ENCODE data around the gene ARHGEF1. TPM values are rescaled to one million over a fixed set of nuclear protein-coding genes. Genes with fewer than 3 reads are reported as not detected.
A peak's percentile ranks its signal among the peaks of the same experiment; 100 is the strongest.
"Not testable (repeated sequence)": the region's sequence is repeated elsewhere in the genome, so short reads cannot be mapped to it uniquely, and the experiment has no call there.

Gene ARHGEF1
- polyA plus RNA-seq, 4 donors = 49.7 to 120 (median 86.7) TPM

GRCh38 chr19:41936961-41937360 is 54.0 kb downstream of the ARHGEF1 start:
- WGBS, 3 donors = 67 to 90% (median 79%) methylated on average over 7 to 15 of the region's 15 CpGs

GRCh38 chr19:41937525-41938468 is 54.8 kb downstream of the ARHGEF1 start:
- FAIRE-seq = no peak
- H3K27ac ChIP-seq (ENCODE audit: low read depth in 1 of 3, low read length in 2 of 3) = no peak overlapping the region

More at GRCh38 chr19:41936961-41937360, 54.0 kb downstream of the ARHGEF1 start:
- H3K4me1 ChIP-seq (ENCODE audit: control insufficient read depth in 3 of 3, insufficient read depth in 2 of 3, low read depth in 1 of 3, low read length in 2 of 3) = peaks cover 0 to 4% (median 0%) of the 10 kb centered on the region in 3 donors
- FAIRE-seq = no peak
- H3K4me3 ChIP-seq (ENCODE audit: low read depth in 1 of 3, low read length in 3 of 3) = no peak overlapping the region
- no peaks in the 10 kb centered on the region for H3K36me3 ChIP-seq (ENCODE audit: control insufficient read depth in 3 of 3, insufficient read depth in 2 of 3, low read depth in 1 of 3, low read length in 3 of 3)
- H3K27me3 ChIP-seq (ENCODE audit: control insufficient read depth in 3 of 3, insufficient read depth in 3 of 3, low read length in 3 of 3) = peaks cover 0 to 79% (median 4%) of the 10 kb centered on the region in 3 donors
- H3K9me3 ChIP-seq (ENCODE audit: control insufficient read depth in 2 of 2, insufficient read depth in 1 of 2, low read depth in 1 of 2, low read length in 1 of 2) = no peaks in the 10 kb centered on the region
- H3K27ac ChIP-seq (ENCODE audit: low read depth in 1 of 3, low read length in 2 of 3) = no peak overlapping the region
- no peak for DNase-seq

GRCh38 chr19:41939209-41939608 is 56.2 kb downstream of the ARHGEF1 start:
- not testable (repeated sequence) for H3K4me1 ChIP-seq (ENCODE audit: control insufficient read depth in 3 of 3, insufficient read depth in 2 of 3, low read depth in 1 of 3, low read length in 2 of 3); FAIRE-seq; H3K9me3 ChIP-seq (ENCODE audit: control insufficient read depth in 2 of 2, insufficient read depth in 1 of 2, low read depth in 1 of 2, low read length in 1 of 2); H3K27ac ChIP-seq (ENCODE audit: low read depth in 1 of 3, low read length in 2 of 3); H3K36me3 ChIP-seq (ENCODE audit: control insufficient read depth in 3 of 3, insufficient read depth in 2 of 3, low read depth in 1 of 3, low read length in 3 of 3); DNase-seq; H3K4me3 ChIP-seq (ENCODE audit: low read depth in 1 of 3, low read length in 3 of 3)
- H3K27me3 ChIP-seq (ENCODE audit: control insufficient read depth in 3 of 3, insufficient read depth in 3 of 3, low read length in 3 of 3) = peaks cover 0 to 64% (median 0%) of the 10 kb centered on the region in 3 donors

More at GRCh38 chr19:41937525-41938468, 54.8 kb downstream of the ARHGEF1 start:
- DNase-seq = no peak
- Histone ChIP-seq H3K4me3 (ENCODE audit: low read depth in 1 of 3, low read length in 3 of 3) (no peak overlapping the region), H3K36me3 (ENCODE audit: control insufficient read depth in 3 of 3, insufficient read depth in 2 of 3, low read depth in 1 of 3, low read length in 3 of 3) (no peaks in the 10 kb centered on the region), H3K9me3 (ENCODE audit: control insufficient read depth in 2 of 2, insufficient read depth in 1 of 2, low read depth in 1 of 2, low read length in 1 of 2) (no peaks in the 10 kb centered on the region), H3K4me1 (ENCODE audit: control insufficient read depth in 3 of 3, insufficient read depth in 2 of 3, low read depth in 1 of 3, low read length in 2 of 3) (peaks cover 0 to 4% (median 0%) of the 10 kb centered on the region in 3 donors), H3K27me3 (ENCODE audit: control insufficient read depth in 3 of 3, insufficient read depth in 3 of 3, low read length in 3 of 3) (peaks cover 0 to 74% (median 0%) of the 10 kb centered on the region in 3 donors)
- WGBS, 3 donors = 48 to 60% (median 58%) methylated on average over 22 of the region's 22 CpGs

- 3 to 6% (median 3%) methylated on average over 69 to 83 of the region's 83 CpGs for WGBS, 3 donors
- Histone ChIP-seq H3K9me3 (ENCODE audit: control insufficient read depth in 2 of 2, insufficient read depth in 1 of 2, low read depth in 1 of 2, low read length in 1 of 2) (no peaks in the 10 kb centered on the region), H3K4me3 (ENCODE audit: low read depth in 1 of 3, low read length in 3 of 3) (peak overlapping the region; percentile 39 to 60 (median 58)), H3K36me3 (ENCODE audit: control insufficient read depth in 3 of 3, insufficient read depth in 2 of 3, low read depth in 1 of 3, low read length in 3 of 3) (no peaks in the 10 kb centered on the region), H3K27ac (ENCODE audit: low read depth in 1 of 3, low read length in 2 of 3) (peak overlapping the region in 2 of 3 donors; percentile 27 to 60), H3K4me1 (ENCODE audit: control insufficient read depth in 3 of 3, insufficient read depth in 2 of 3, low read depth in 1 of 3, low read length in 2 of 3) (peaks cover 0 to 4% (median 0%) of the 10 kb centered on the region in 3 donors), H3K27me3 (ENCODE audit: control insufficient read depth in 3 of 3, insufficient read depth in 3 of 3, low read length in 3 of 3) (peaks cover 0 to 55% (median 0%) of the 10 kb centered on the region in 3 donors)
- no peak for FAIRE-seq
- peak in 1 of 2 donors; percentile 42 for DNase-seq
Measured at GRCh38 chr19:41939861-41940730, 57.1 kb downstream of the ARHGEF1 start.

- DNase-seq = no peak
Measured at GRCh38 chr19:41940731-41941409, 57.9 kb downstream of the ARHGEF1 start.

GRCh38 chr19:41941410-41942202 is 58.6 kb downstream of the ARHGEF1 start:
- no peak for FAIRE-seq
- whole genome bisulfite sequencing, 3 donors = 74 to 92% (median 86%) methylated on average over 7 to 9 of the region's 9 CpGs

More at GRCh38 chr19:41940731-41941409, 57.9 kb downstream of the ARHGEF1 start:
- H3K27ac ChIP-seq (ENCODE audit: low read depth in 1 of 3, low read length in 2 of 3) = peak overlapping the region in 1 of 3 donors; percentile 33
- H3K4me1 ChIP-seq (ENCODE audit: control insufficient read depth in 3 of 3, insufficient read depth in 2 of 3, low read depth in 1 of 3, low read length in 2 of 3) = peaks cover 0 to 4% (median 0%) of the 10 kb centered on the region in 3 donors
- no peaks in the 10 kb centered on the region for H3K9me3 ChIP-seq (ENCODE audit: control insufficient read depth in 2 of 2, insufficient read depth in 1 of 2, low read depth in 1 of 2, low read length in 1 of 2)
- 10 to 25% (median 12%) methylated on average over 19 to 53 of the region's 53 CpGs for WGBS, 3 donors
- H3K27me3 ChIP-seq (ENCODE audit: control insufficient read depth in 3 of 3, insufficient read depth in 3 of 3, low read length in 3 of 3) = peaks cover 0 to 48% (median 0%) of the 10 kb centered on the region in 3 donors
- peak overlapping the region; percentile 39 to 60 (median 58) for H3K4me3 ChIP-seq (ENCODE audit: low read depth in 1 of 3, low read length in 3 of 3)
- no peak for FAIRE-seq
- no peaks in the 10 kb centered on the region for H3K36me3 ChIP-seq (ENCODE audit: control insufficient read depth in 3 of 3, insufficient read depth in 2 of 3, low read depth in 1 of 3, low read length in 3 of 3)

GRCh38 chr19:41944336-41944735 is 61.4 kb downstream of the ARHGEF1 start:
- Histone ChIP-seq H3K36me3 (ENCODE audit: control insufficient read depth in 3 of 3, insufficient read depth in 2 of 3, low read depth in 1 of 3, low read length in 3 of 3) (no peaks in the 10 kb centered on the region), H3K27ac (ENCODE audit: low read depth in 1 of 3, low read length in 2 of 3) (peak overlapping the region in 1 of 3 donors; percentile 76), H3K9me3 (ENCODE audit: control insufficient read depth in 2 of 2, insufficient read depth in 1 of 2, low read depth in 1 of 2, low read length in 1 of 2) (no peaks in the 10 kb centered on the region), H3K27me3 (ENCODE audit: control insufficient read depth in 3 of 3, insufficient read depth in 3 of 3, low read length in 3 of 3) (peaks cover 0 to 24% (median 0%) of the 10 kb centered on the region in 3 donors), H3K4me1 (ENCODE audit: control insufficient read depth in 3 of 3, insufficient read depth in 2 of 3, low read depth in 1 of 3, low read length in 2 of 3) (peaks cover 0 to 4% (median 0%) of the 10 kb centered on the region in 3 donors), H3K4me3 (ENCODE audit: low read depth in 1 of 3, low read length in 3 of 3) (no peak overlapping the region)
- WGBS, 3 donors = 57 to 68% (median 66%) methylated on average over 2 of the region's 2 CpGs
- FAIRE-seq = no peak
- DNase-seq = no peak

More at GRCh38 chr19:41941410-41942202, 58.6 kb downstream of the ARHGEF1 start:
- peaks cover 0 to 4% (median 0%) of the 10 kb centered on the region in 3 donors for H3K4me1 ChIP-seq (ENCODE audit: control insufficient read depth in 3 of 3, insufficient read depth in 2 of 3, low read depth in 1 of 3, low read length in 2 of 3)
- H3K27ac ChIP-seq (ENCODE audit: low read depth in 1 of 3, low read length in 2 of 3) = peak overlapping the region in 1 of 3 donors; percentile 32
- H3K27me3 ChIP-seq (ENCODE audit: control insufficient read depth in 3 of 3, insufficient read depth in 3 of 3, low read length in 3 of 3) = peaks cover 0 to 40% (median 0%) of the 10 kb centered on the region in 3 donors
- no peaks in the 10 kb centered on the region for H3K9me3 ChIP-seq (ENCODE audit: control insufficient read depth in 2 of 2, insufficient read depth in 1 of 2, low read depth in 1 of 2, low read length in 1 of 2)
- no peak overlapping the region for H3K4me3 ChIP-seq (ENCODE audit: low read depth in 1 of 3, low read length in 3 of 3)
- H3K36me3 ChIP-seq (ENCODE audit: control insufficient read depth in 3 of 3, insufficient read depth in 2 of 3, low read depth in 1 of 3, low read length in 3 of 3) = no peaks in the 10 kb centered on the region
- DNase-seq = no peak
